Smooth muscle cell (in vitro differentiated cells): ENCODE results near the gene IRGQ. TPM values are rescaled to one million over a fixed set of nuclear protein-coding genes. Genes with fewer than 3 reads are reported as not detected.

ENCODE experiments used
- DNase-seq: peaks from one replicate; lab custom pipeline; 2025; ENCODE audit not compliant: unreplicated experiment; lab: John Stamatoyannopoulos, UW
- H2AFZ ChIP-seq: fragments of 200-600 bp; sonication (generic); 2 replicates; pipeline ENCODE4 v1.6.0; 2016; ENCODE audit warnings: antibody characterized with exemption, low read depth, mild to moderate bottlenecking
- H3F3A ChIP-seq: fragments of 200-600 bp; sonication (generic); 2 replicates; pipeline ENCODE4 v1.6.0; 2017; ENCODE audit warnings: antibody characterized with exemption, low read depth
- H3K27ac ChIP-seq: fragments of 200-600 bp; sonication (generic); 2 replicates; pipeline ENCODE4 v1.5.1; 2016; ENCODE audit warnings: low read depth, mild to moderate bottlenecking
- H3K27me3 ChIP-seq: fragments of 200-600 bp; sonication (generic); 2 replicates; pipeline ENCODE4 v1.6.1; 2016; ENCODE audit warnings: low read depth, mild to moderate bottlenecking
- H3K36me3 ChIP-seq: fragments of 200-600 bp; sonication (generic); 2 replicates; pipeline ENCODE4 v1.5.1; 2016; ENCODE audit warnings: low read depth
- H3K4me1 ChIP-seq: fragments of 200-600 bp; sonication (generic); 2 replicates; pipeline ENCODE4 v1.5.1; 2016; ENCODE audit warnings: low read depth
- H3K4me2 ChIP-seq: fragments of 200-600 bp; sonication (generic); 2 replicates; pipeline ENCODE4 v1.6.0; 2016; ENCODE audit warnings: mild to moderate bottlenecking
- H3K4me3 ChIP-seq: fragments of 200-600 bp; sonication (generic); 2 replicates; pipeline ENCODE4 v1.5.1; 2016; ENCODE audit warnings: mild to moderate bottlenecking
- H3K79me2 ChIP-seq: fragments of 200-600 bp; sonication (generic); 2 replicates; pipeline ENCODE4 v1.6.0; 2016; ENCODE audit warnings: low read depth, mild to moderate bottlenecking
- H3K9ac ChIP-seq: fragments of 200-600 bp; sonication (generic); 2 replicates; pipeline ENCODE4 v1.6.0; 2016; ENCODE audit warnings: low read depth
- H3K9me3 ChIP-seq: fragments of 200-600 bp; sonication (generic); replicated peaks from 2 replicates; pipeline ENCODE4 v1.5.1; 2016; ENCODE audit warnings: low read depth
- H4K20me1 ChIP-seq: fragments of 200-600 bp; sonication (generic); 2 replicates; pipeline ENCODE4 v1.6.0; 2016; ENCODE audit warnings: low read depth
- CTCF ChIP-seq: fragments of 200-600 bp; sonication (generic); IDR thresholded peaks from 2 replicates; pipeline ENCODE4 v1.5.1; 2017; ENCODE audit warnings: borderline replicate concordance, mild to moderate bottlenecking, antibody characterized with exemption; ENCODE audit not compliant: insufficient read depth, poor library complexity, severe bottlenecking
- WGBS: methylation state at CpG from one replicate; pipeline ENCODE4 v1.1.7; 2016; ENCODE audit warnings: low lambda C conversion rate; 5-methylcytosine and 5-hydroxymethylcytosine counted together
- polyA plus RNA-seq: library from polyadenylated mRNA; unstranded; fragments of >200 nt; fragmentation: Nextera tagmentation; extraction: Ambion mirVana; gene quantifications from 2 replicates; pipeline ENCODE4 v1.2.1, GENCODE V29; 2016
- total RNA-seq: library from RNA; depleted of rRNA; stranded (reverse); fragments of >200 nt; gene quantifications from 2 replicates; pipeline ENCODE4 v1.2.3, GENCODE V29; 2014

The IRGQ gene
- total and polyA plus RNA-seq, 2 experiments from 2014 or later, result 13.1 TPM

- Histone ChIP-seq H3K4me1 (peaks cover 11% of the 10 kb centered on the region), H4K20me1 (peaks cover 50% of the 10 kb centered on the region), H3F3A (no peaks in the 10 kb centered on the region), H3K9ac (no peak overlapping the region), H3K27me3 (no peaks in the 10 kb centered on the region), H3K4me2 (no peak overlapping the region), H2AFZ (no peak overlapping the region), H3K36me3 (no peaks in the 10 kb centered on the region), H3K4me3 (no peak overlapping the region), H3K79me2 (peaks cover 53% of the 10 kb centered on the region), H3K27ac (no peak overlapping the region), H3K9me3 (no peaks in the 10 kb centered on the region)
- no peak for DNase-seq
- TF ChIP-seq CTCF, result no peak
- WGBS, result 96% methylated on average over 33 of the region's 37 CpGs
Measured at GRCh38 chr19:43592800-43593350, 3.1 kb downstream of the IRGQ start.

- TF ChIP-seq CTCF, result no peak
- Histone ChIP-seq H3K4me3 (no peak overlapping the region), H4K20me1 (peaks cover 55% of the 10 kb centered on the region), H3K9ac (no peak overlapping the region), H3F3A (no peaks in the 10 kb centered on the region), H3K36me3 (no peaks in the 10 kb centered on the region), H3K79me2 (peaks cover 46% of the 10 kb centered on the region), H3K27me3 (no peaks in the 10 kb centered on the region), H3K9me3 (no peaks in the 10 kb centered on the region), H3K4me2 (no peak overlapping the region), H3K4me1 (peaks cover 4% of the 10 kb centered on the region), H2AFZ (no peak overlapping the region), H3K27ac (no peak overlapping the region)
- no peak for DNase-seq
- 97% methylated on average over 51 of the region's 63 CpGs for WGBS
Measured at GRCh38 chr19:43591904-43592772, 3.8 kb downstream of the IRGQ start.

- WGBS, result 97% methylated on average over 6 of the region's 6 CpGs
Measured at GRCh38 chr19:43589678-43590077, 6.3 kb downstream of the IRGQ start.

More at GRCh38 chr19:43589678-43590077, 6.3 kb downstream of the IRGQ start:
- Histone ChIP-seq H3K79me2 (peaks cover 40% of the 10 kb centered on the region), H3F3A (no peaks in the 10 kb centered on the region), H3K36me3 (no peaks in the 10 kb centered on the region), H3K9me3 (no peaks in the 10 kb centered on the region), H3K4me1 (no peaks in the 10 kb centered on the region), H3K4me2 (no peak overlapping the region), H2AFZ (no peak overlapping the region), H4K20me1 (peaks cover 53% of the 10 kb centered on the region), H3K9ac (no peak overlapping the region), H3K27ac (no peak overlapping the region), H3K4me3 (no peak overlapping the region), H3K27me3 (no peaks in the 10 kb centered on the region)
- DNase-seq, result no peak
- no peak for TF ChIP-seq CTCF
